Endothelial cell (in vitro differentiated cells): Measurements from ENCODE around the gene HTR1D. TPM values are rescaled to one million over a fixed set of nuclear protein-coding genes. Genes with fewer than 3 reads are reported as not detected.

Source experiments
- DNase-seq: peaks from one replicate; pipeline ENCODE4 v3.0.0; 2021; ENCODE audit warnings: low spot score
- H3K27ac Mint-ChIP-seq: one replicate; pipeline ENCODE4 v1.8.0; 2021; ENCODE audit warnings: mixed read lengths, inconsistent platforms; ENCODE audit not compliant: unreplicated experiment
- H3K27me3 Mint-ChIP-seq: one replicate; pipeline ENCODE4 v1.8.0; 2021; ENCODE audit warnings: mild to moderate bottlenecking, moderate library complexity, mixed read lengths, inconsistent platforms; ENCODE audit not compliant: unreplicated experiment
- H3K36me3 Mint-ChIP-seq: one replicate; pipeline ENCODE4 v1.8.0; 2021; ENCODE audit warnings: mild to moderate bottlenecking, low read depth, mixed read lengths, inconsistent platforms; ENCODE audit not compliant: unreplicated experiment
- H3K4me1 Mint-ChIP-seq: one replicate; pipeline ENCODE4 v1.8.0; 2021; ENCODE audit warnings: mild to moderate bottlenecking, mixed read lengths, inconsistent platforms; ENCODE audit not compliant: unreplicated experiment
- H3K4me3 Mint-ChIP-seq: one replicate; pipeline ENCODE4 v1.8.0; 2021; ENCODE audit warnings: mild to moderate bottlenecking, mixed read lengths, inconsistent platforms; ENCODE audit not compliant: unreplicated experiment
- H3K9me3 Mint-ChIP-seq: one replicate; pipeline ENCODE4 v1.8.0; 2021; ENCODE audit warnings: mixed read lengths, inconsistent platforms; ENCODE audit not compliant: unreplicated experiment
- total RNA-seq: library from RNA; stranded (reverse); fragmentation: NEBNext Ultra II Directional; extraction: Animal tissue kit (Norgen Biotek cat#: 25700); gene quantifications from one replicate; pipeline ENCODE4 v1.2.1, GENCODE V29; 2021; ENCODE audit not compliant: unreplicated experiment
- TF ChIP-seq, protein P1 (sequence below): fragments of 200-600 bp; sonication (generic); IDR thresholded peaks from one replicate; pipeline ENCODE4 v1.5.0; 2021; ENCODE audit warnings: antibody characterized with exemption; ENCODE audit not compliant: unreplicated experiment

Gene HTR1D
- total RNA-seq, 1 donor from 2014 or later = 0.54 TPM

DNA sequence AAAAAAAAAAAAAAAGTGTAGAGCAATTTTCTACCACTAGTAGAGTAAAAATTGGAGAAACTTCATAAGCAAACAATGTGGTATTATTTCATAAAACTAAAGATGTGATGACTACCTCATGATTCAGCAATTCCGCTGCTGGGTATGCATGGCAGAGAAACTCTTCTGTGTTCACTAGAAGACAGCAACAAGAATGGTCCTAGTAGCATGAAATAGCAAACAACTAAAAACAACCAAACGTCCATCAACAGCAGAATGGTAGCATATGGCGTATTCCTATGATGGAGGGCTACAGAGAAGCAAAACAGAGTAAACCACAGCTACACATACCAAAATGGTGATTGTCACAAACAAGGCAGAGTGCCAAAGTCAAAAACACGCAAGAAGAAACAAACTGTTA is 18.9 kb downstream of the HTR1D start:
- Mint-ChIP-seq H3K36me3 (no peaks in the 10 kb centered on the region), H3K27me3 (no peaks in the 10 kb centered on the region), H3K4me1 (peaks cover 5% of the 10 kb centered on the region), H3K9me3 (no peaks in the 10 kb centered on the region), H3K27ac (no peak overlapping the region), H3K4me3 (no peak overlapping the region)
- DNase-seq = no peak
- TF ChIP-seq, protein P1, sequence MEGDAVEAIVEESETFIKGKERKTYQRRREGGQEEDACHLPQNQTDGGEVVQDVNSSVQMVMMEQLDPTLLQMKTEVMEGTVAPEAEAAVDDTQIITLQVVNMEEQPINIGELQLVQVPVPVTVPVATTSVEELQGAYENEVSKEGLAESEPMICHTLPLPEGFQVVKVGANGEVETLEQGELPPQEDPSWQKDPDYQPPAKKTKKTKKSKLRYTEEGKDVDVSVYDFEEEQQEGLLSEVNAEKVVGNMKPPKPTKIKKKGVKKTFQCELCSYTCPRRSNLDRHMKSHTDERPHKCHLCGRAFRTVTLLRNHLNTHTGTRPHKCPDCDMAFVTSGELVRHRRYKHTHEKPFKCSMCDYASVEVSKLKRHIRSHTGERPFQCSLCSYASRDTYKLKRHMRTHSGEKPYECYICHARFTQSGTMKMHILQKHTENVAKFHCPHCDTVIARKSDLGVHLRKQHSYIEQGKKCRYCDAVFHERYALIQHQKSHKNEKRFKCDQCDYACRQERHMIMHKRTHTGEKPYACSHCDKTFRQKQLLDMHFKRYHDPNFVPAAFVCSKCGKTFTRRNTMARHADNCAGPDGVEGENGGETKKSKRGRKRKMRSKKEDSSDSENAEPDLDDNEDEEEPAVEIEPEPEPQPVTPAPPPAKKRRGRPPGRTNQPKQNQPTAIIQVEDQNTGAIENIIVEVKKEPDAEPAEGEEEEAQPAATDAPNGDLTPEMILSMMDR = no peak

DNA sequence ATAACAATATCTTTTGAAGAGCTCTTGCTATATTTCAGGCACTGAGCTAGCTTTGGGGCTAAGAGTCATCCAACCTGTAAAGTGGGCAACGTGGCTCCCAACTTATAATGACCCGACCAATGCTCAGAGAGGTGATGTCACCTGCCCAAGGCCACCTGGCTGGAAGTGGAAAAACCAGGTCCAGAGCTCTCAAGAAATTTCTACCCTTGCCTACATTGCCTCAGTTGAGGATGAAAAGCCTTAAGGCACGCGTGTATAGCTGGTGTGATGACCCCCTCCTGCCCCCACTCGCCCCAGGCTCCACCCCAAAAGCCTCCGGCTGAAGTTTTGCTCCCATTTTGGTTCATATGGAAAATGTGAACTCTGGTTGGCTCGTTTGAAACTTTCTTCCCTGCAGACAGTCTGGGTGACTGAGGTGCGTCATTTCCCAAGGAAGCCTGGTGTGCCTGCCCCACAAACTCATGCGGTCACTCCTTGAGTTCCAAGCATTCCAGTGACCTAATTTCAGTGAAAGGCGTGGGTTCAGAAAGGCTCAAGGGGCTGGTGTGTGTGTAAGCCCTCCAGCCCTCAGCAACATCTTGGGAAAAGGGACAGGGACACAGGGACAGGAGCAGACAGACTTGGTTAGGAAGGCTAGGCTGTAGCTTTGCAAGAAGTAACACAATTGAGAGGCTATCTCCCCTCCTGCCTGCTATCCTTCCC is 20.5 kb downstream of the HTR1D start:
- no peak for DNase-seq
- Mint-ChIP-seq H3K27me3 (no peaks in the 10 kb centered on the region), H3K36me3 (no peaks in the 10 kb centered on the region), H3K4me1 (peaks cover 5% of the 10 kb centered on the region), H3K27ac (no peak overlapping the region), H3K4me3 (no peak overlapping the region), H3K9me3 (no peaks in the 10 kb centered on the region)
- TF ChIP-seq, protein P1 = no peak

DNA sequence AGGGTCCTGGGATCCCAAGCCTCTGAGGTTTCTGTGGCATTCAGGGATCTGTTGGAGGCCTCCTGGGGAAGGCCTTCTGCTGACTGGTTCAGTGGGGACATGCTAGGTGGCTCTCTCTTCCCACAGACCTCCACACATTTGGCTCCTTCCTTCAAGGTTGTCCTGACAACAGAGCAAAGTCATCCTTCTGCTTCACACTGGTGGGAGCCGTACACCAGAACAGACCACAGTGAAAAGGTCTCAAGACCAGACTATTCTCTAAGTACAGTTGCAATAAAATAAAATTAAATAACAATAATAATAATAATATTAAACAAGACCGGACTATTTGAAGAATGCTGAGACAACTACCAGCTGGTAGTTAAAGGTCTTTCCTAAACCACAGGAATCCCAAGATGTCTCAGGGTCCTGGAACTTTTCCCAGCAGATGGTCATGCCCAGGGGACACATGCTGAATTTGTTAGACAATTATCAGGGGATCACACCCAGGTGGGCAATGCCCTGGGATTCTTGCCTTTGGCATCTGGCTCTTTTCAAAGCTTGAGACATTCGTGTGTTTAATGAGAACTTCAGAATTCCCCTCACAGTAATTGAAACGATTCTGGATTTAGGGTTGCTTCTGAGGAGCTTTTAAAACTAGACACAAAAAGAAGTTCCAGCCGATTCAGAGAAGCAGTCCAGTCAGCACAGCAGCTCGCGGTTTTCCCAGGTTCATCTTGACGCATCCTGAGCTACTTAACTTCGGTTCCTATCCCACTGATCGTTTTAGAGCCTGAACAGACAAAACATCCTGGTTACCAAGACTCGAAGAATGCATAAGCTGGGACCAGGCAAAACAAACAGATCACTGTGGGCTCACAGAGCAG is 22.9 kb downstream of the HTR1D start:
- H3K4me1 Mint-ChIP-seq = peaks cover 5% of the 10 kb centered on the region
- H3K36me3 Mint-ChIP-seq = no peaks in the 10 kb centered on the region
- H3K27ac Mint-ChIP-seq = peak overlapping the region; percentile 32
- no peak for DNase-seq
- no peak overlapping the region for H3K4me3 Mint-ChIP-seq
- no peaks in the 10 kb centered on the region for H3K9me3 Mint-ChIP-seq
- TF ChIP-seq, protein P1 = no peak
- H3K27me3 Mint-ChIP-seq = no peaks in the 10 kb centered on the region

DNA sequence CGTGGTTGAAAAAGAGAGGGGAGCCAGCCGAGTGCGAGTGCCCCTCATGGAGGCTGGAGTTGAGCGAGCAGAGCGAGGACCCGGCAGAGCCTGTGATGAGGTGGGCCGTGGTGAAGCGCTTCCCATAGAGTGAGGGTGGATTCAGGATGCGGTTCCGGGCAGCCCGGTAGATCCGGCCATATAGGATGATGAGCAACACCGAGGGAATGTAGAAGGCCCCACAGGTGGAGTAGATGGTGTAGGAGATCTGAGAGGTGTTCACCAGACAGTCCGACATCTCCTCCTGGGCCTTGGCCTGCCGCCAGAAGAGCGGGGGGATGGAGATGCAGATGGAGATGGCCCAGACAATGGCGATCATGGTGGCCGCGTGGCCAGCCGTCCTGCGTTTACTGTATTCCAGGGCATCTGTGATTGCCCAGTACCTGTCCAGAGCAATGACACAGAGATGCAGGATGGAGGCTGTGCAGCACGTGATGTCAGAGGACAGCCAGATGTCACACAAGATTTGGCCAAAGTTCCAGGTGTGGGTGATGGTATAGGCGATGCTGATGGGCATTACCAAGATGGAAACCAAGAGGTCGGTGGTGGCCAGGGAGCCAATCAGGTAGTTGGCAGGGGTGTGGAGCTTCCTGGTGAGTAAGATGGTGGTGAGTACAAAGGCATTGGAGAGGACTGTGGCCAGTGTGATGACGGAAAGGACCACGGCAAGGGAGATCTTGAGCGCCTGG is 23.7 kb downstream of the HTR1D start:
- TF ChIP-seq, protein P1 = no peak
- Mint-ChIP-seq H3K4me3 (no peak overlapping the region), H3K9me3 (no peaks in the 10 kb centered on the region), H3K36me3 (no peaks in the 10 kb centered on the region), H3K27ac (no peak overlapping the region), H3K27me3 (no peaks in the 10 kb centered on the region), H3K4me1 (peaks cover 5% of the 10 kb centered on the region)
- no peak for DNase-seq
